GM19035 (cell line): ENCODE data around the gene SYNGR2.
"Not testable (repeated sequence)": the region's sequence is repeated elsewhere in the genome, so short reads cannot be mapped to it uniquely, and the experiment has no call there.

Experiments
- ATAC-seq: cut with Tn5 transposase; IDR thresholded peaks from one replicate; pipeline ENCODE4 v1.9.1; 2021; ENCODE audit not compliant: unreplicated experiment

SYNGR2 gene

DNA sequence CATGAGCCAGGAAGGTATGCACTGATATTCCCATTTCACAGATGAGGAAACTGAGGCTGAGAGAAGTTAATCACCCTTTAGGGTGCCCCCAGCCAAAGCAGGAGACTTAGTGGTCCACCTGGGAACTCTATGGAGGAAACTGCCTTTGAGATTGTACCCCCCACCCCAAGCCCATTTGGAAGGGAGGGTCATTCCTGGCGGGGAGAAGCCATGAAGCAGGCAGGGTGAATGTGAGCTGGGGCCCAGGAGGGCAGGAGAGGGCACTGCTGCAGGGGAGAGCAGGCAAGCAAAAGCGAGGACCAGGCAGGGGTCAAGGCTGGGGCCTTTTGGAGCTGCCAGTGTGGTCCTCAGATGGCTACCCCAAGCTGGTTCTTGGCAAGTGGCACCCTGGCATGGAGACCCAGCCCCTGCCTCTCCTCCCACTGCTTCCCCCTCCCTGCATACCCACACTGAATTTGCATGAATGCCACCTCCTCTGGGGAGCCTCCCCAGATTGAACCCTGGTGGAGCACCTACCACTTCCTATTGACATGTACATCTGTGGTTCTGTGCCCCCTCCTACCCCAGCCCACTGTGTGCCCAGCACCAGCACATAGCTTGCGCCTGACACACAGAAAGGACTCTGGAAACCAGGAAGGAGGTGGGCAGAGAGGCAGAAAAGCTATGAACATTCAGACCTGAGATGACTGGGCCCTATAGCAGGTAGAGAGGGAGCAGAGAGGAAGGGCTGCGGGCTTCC lies 38.9 kb upstream of the SYNGR2 start:
- ATAC-seq = no peak

DNA sequence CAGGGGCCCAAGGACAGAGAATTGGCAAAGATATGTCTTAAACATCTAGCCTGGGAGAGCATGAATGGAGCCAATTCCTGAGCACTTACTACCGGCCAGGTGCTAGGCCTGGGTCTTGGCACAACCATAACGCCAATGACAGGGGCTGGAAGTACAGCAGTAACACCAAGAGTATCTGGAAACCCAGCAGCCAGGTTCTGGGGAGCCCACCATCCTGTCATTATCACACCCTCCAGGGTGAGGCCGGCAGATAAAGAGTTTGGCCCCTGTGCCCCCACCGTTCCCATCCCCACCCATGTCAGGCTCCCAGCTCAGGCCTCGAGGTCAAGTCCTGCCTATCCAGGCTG lies 38.3 kb upstream of the SYNGR2 start:
- no peak for ATAC-seq

DNA sequence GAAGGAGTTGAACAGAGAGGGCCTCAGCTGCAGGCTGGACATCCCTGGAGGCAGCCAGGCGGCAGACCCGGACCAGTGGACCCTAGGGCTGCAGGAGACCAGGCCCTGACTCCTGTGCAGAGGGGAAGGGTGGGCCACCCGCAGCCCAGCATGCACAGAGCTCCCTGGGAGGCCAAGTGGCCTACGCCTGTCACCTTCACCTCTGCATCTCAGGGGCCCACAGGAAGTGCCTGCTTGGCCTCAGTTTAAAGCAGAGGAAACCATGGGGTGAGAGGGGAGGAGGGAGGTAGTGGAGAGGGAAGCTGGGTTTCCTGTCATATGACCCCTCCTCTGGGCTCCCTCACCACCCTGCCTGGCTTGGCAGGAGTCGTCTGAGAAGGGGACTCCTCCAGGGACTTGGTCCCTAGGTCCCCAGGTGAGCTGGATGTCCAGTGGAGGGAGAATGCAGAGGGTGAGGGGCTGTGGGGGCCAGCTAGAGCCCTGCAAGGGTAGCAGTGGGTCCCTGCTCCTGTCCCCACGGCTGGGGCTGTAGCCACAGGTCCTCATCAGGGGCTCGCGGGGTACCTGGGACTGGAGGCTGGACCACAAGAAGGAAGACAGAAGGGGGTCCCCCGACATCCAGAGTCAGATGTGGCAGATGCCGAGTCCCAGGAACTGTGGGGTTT lies 37.8 kb upstream of the SYNGR2 start, which contains the start of gene TMC8:
TMC8 (plus strand) TSS at position 335 of the 665 bp plus-strand sequence. CDS start 818 bp downstream, outside the sequence.
- no peak for ATAC-seq

DNA sequence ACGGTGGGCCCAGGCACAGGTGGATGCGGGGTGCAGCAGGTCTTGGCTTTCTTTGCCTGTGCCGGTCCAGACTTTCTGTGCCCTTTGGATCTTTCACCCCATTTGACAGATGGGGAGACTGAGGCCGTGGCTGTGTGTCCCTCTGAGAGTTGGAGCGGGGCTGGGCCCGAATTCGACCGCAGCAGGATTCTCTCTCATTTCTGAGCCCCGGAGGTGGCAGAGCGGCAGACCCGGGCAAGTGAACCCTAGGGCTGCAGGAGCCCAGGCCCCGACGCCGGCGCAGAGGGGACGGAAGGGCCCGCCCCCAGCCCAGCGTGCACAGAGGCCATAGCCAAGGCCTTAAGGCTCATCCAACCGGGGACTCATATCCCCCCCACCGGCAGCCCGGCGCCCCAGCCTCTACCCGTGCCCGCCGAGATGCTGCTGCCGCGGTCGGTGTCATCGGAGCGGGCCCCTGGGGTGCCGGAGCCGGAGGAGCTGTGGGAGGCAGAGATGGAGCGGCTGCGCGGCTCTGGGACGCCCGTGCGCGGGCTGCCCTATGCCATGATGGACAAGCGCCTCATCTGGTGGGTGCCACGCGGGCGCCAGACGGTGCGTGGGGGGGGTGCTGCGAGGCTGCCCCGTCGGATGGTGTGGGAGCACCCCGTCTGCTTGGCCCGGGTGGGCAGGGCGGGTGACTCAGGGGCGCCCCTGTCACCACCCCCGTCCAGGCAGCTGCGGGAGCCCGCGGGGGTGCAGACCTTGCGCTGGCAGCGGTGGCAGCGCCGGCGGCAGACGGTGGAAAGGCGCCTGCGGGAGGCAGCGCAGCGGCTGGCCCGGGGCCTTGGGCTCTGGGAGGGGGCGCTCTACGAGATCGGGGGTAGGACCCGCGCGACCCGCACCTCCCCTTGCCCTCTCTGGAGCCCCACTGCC lies 37.0 kb upstream of the SYNGR2 start:
- ATAC-seq = no peak

DNA sequence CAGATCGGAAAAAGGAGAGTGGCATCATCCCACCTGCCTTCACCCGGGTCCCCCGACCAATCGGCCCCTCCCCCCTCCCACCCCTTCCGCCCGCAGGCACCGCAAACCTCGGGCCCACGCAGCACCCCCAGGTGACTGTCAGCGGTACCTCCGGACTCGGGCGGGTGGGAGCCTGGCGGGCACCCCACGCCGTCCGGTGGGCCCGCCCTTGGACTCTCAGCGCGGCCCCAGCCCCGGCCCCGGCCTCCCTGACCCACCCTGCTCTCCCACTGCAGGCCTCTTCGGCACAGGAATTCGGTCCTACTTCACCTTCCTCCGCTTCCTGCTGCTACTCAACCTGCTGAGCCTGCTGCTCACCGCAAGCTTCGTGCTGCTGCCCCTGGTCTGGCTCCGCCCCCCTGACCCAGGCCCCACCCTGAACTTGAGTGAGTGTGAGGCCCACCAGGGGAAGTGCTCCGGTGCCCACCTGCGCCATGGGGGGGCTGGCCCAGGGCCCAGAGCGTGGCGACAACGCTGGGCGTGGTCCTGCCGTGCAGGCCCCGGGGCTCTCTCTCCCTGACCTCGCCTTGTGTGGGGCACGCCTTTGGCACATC lies 36.2 kb upstream of the SYNGR2 start:
- ATAC-seq = no peak

DNA sequence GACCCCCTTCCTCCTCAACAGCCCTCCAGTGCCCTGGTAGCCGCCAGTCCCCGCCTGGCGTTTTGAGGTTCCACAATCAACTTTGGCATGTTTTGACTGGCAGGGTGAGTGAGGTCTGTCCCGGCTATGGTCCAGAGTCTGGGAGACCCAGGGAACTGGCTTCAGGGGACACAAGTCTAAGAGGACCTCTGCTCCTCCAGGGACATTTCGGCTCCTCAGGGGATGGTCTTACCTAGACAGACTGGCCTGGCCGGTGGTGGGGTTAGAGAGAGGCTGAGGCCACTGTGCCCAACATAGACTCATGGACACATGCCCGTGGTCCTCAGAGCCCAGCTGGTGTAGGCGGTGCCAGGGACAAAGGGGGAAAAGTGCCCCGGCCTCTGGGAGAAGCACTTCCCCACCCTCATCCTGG lies 35.6 kb upstream of the SYNGR2 start:
- no peak for ATAC-seq

DNA sequence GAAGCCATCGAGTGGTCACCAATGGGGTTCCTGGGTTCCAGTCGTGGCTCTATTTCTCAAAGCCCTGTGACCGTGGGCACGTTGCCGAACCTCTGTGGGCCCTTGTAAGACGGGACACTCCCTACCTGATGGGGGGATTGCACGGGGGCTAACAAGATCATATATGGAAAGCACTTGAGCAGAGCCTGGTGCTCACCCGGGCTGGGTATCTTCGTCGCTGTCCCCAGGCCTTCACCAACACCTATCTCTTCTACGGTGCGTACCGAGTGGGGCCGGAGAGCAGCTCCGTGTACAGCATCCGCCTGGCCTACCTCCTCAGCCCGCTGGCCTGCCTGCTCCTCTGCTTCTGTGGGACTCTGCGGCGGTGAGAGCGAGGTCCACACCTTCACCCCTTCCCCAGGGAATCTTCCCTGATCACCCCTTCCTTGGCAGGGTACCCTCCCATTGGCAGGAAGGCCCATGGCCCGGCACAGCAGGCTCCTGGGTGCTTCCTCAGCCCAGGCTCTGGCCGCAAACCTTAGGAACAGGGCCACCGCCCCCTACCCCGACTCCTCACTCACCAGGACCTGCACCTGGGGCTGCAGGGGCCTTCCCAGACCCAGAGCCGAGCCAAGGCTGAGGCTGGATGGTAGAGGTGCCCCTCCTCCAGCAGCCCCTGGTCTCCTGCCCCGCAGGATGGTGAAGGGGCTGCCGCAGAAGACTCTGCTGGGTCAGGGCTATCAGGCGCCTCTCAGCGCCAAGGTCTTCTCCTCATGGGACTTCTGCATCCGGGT lies 35.0 kb upstream of the SYNGR2 start:
- ATAC-seq = no peak

DNA sequence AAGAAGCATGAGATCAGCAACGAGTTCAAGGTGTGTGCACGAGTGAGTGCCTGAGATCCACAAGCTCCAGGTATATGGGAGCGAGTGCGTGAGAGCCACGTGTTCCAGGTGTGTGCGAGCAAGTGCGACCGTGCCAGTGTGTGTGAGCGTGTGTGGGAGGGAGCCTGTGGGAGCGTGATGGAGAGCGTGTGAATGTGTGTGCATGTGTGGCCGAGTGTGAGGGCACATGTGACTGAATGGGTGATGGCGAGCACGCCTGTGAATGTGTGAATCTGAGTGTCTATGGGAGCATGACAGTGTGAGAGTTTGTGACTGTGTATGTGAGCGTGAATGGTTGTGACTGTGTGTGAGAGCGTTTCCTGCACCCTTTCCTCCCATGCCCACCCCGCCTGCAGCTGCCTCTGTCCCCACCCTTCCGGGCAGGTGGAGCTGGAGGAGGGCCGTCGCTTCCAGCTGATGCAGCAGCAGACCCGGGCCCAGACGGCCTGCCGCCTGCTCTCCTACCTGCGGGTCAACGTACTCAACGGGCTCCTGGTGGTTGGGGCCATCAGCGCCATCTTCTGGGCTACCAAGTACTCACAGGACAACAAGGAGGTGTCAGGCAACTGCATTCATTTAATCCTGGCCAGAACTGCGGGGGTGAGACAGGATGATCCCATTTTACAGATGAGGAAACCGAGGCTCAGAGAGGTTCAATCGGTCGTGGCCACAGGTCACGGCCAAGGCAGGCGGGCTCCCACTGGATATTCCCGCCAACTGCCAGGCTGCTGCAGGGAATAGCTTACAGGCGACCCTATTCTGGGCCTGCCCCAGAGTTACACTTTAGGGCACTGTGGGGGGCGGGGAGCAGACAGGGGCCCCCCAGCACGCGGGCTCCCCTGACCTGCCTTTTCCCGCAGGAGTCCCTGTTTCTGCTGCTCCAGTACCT lies 34.1 kb upstream of the SYNGR2 start:
- no peak for ATAC-seq

DNA sequence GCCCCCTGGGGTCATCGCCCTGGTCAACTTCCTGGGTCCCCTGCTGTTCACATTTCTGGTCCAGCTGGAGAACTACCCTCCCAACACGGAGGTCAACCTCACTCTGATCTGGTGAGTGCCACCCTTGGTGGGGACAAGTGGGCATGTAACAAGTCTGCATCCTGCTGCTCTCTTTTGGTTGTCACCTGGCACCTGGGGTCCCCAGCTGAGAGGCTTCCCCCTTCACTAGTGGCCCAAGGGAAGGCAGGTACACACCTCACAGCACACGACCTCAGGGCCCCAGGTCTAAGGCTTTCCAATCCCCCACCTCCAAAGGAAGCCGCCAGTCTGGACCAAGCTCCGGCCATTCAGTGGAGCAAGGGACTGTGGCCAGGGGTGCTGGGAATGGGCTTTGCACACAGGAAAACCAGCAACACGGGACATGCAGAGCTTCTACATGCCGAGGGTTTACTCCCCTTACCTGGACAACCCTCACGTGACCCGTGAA lies 33.4 kb upstream of the SYNGR2 start:
- ATAC-seq = no peak

DNA sequence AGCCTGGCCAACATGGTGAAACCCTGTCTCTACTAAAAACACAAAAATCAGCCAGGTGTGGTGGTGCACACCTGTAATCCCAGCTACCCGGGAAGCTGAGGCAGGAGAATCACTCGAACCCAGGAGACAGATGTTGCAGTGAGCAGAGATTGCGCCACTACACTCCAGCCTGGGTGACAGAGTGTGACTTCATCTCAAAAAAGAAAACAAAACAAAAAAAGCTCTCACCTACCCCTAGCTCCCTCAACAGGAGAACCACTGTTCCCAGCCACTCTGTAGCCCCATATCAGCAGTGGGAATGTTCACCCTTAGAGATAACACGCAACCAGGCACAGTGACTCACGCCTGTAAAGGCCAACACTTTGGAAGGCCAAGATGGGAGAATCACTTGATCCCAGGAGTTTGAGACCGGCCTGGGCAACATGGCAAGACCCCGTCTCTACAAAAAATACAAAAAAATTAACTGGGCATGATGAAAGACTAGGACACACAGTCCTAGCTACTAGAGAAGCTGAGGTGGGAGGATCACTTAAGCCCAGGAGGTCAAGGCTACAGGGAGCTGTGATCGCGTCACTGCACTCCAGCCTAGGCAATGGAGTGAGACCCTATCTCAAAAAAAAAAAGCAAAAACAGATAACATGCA lies 32.4 kb upstream of the SYNGR2 start:
- ATAC-seq = no peak

DNA sequence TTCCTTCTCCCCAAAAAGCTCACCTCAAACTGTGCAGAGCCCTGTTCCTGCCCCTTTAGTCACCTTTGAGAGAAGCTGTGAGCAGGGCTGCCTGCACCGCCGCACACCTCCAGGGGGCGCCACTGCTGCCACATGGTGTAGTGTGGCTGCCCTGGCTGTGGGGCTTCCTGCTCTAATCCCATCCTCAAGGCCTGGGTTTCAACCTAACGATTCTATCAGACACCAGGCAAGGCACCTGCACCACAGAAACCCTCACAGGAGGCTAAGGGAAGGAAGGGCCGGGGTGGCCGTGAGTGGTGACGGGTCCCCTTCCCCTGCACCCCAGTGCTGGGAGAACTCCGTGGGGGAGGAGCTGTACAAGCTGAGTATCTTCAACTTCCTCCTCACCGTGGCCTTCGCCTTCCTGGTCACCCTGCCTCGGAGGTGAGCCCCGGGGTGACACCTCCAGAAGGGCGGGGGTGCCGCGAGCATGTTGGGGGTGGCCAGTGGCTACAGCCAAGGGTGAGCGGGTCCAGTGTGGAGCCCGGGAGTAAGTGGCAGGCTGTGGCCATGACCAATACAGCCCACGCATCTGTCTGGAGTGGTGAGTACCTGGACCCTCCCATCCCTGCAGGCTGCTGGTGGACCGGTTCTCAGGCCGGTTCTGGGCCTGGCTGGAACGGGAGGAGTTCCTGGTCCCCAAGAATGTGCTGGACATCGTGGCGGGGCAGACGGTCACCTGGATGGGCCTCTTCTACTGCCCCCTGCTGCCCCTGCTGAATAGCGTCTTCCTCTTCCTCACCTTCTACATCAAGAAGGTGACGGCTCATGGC lies 30.8 kb upstream of the SYNGR2 start:
- no peak for ATAC-seq

DNA sequence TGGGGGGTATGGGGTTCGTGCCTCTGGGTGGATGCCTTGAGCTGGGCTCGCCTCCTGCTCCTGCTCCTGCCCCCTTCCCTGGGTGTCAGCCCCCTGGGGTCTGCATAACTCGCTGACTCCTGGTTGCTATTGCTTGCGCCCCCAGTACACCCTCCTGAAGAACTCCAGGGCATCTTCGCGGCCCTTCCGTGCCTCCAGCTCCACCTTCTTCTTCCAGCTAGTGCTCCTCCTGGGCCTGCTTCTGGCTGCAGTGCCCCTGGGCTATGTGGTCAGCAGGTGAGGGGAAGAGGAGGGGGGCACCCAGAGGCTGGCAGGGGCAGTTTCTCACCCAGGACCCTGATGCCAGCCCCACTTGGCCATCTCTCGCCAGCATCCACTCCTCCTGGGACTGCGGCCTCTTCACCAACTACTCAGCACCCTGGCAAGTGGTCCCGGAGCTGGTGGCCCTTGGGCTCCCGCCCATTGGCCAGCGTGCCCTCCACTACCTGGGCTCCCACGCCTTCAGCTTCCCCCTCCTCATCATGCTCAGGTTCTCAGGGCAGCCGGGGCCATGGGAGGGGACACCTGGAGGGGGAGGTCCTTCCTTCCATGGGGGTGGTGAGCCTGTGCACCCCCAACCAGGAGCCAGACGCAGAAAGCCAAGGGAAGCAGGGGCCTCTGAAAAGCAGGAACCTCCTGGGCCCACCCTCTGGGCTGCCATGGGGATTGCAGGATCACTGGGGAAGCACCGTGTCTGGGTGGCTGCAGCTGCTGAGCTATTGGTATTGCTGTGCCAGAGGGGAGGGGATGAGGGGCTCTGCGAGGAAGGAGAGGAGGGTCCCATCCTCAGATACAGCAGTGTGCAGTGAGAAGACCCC lies 29.9 kb upstream of the SYNGR2 start:
- ATAC-seq = no peak

DNA sequence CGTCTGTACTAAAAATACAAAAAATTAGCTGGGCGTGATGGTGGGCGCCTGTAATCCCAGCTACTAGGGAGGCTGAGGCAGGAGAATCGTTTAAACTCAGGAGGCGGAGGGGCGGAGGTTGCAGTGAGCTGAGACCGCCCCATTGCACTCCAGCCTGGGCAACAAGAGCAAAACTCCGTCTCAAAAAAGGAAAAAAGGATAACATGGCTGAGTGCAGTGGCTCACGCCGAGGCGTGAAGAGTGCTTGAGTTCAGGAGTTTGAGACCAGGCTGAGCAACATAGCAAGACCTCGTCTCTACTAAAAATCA lies 28.6 kb upstream of the SYNGR2 start:
- ATAC-seq = not testable (repeated sequence)

DNA sequence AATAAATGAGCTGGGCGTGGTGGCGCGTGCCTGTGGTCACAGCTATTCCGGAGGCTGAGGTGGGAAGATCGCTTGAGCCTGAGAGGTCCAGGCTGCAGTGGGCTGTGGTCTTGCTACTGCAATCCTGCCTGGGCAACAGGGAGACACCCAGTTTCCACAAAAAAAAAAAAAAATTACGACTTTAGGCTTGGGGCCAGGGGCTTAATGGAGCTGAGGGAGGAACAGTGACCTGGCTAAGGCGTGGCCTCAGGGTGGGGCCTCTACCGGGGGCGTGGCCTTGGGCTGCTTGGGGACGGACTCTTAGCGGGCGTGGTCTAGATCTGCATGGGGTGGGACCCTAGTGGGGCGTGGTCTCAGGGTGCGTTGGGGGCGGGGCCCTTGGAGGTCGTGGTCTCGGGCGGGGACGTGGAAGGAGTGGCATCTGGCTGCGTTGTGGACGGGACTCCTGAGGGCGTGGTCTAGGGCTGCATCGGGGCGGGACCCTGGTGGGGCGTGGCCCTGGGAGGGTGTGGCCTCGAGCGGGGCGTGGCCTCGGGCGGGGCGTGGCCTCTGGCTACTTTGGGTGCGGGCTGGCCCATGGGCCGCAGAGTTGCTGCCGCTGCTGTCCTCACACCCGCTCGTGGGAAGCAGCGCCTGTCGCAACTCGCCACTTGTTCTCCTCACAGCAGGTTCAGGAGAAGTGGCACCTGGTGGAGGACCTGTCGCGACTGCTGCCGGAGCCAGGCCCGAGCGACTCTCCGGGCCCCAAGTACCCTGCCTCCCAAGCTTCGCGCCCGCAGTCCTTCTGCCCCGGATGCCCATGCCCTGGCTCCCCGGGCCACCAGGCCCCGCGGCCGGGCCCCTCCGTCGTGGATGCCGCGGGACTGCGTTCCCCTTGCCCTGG lies 28.0 kb upstream of the SYNGR2 start:
- ATAC-seq = peak; percentile 81

DNA sequence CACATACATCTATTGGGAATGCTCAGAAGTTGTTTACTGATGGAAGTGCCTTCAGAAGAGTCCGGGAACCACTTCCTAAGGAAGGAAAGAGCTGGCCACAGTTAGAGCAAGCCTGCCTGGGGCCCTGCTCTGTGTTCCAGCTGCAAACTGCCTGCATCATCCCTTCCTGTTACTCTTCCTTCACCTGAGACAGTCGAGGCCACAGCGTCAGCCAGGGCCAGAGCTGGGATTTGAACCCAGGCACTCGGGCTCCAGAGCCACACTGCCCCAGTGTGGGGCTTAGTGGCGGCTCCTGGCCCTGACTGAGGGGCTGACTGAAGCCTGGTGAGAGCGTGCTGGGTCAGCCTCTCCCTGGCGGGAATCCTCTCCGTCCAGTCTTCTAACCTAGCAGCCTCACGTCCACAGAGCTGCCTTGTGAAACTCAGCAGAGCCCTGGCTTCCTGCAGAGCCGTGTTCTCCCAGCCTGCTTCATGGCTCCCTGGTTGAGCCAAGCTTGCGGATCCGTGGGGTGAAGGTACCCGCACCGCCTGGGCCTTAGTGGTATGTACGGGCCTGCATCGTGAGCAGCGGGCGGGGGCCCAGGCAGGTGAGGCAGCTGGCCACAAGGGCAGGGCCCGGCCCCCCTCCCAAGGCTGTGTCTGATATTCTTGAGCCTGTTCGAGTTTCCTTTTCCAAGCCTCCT lies 26.8 kb upstream of the SYNGR2 start:
- no peak for ATAC-seq
